Liver (tissue), 9 donors: ENCODE measurements around the gene ATP7B. TPM values are rescaled to one million over a fixed set of nuclear protein-coding genes. Genes with fewer than 3 reads are reported as not detected.
A peak's percentile ranks its signal among the peaks of the same experiment; 100 is the strongest.

Experiments
- DNase-seq: peaks from one replicate; pipeline ENCODE4 v3.0.0-alpha.2; 2017; ENCODE audit warnings: low spot score
- H3K27ac ChIP-seq, 2 donors: one replicate each; pipeline ENCODE4 v1.7.0; 2013; ENCODE audit warnings: inconsistent platforms in 2 of 2, low read length in 2 of 2, control low read depth in 1 of 2, low read depth in 1 of 2, mild to moderate bottlenecking in 1 of 2
- H3K27me3 ChIP-seq, 4 donors: one replicate each; pipeline versions ENCODE4 v1.6.1 to v1.7.0; 2013; ENCODE audit warnings: low read length in 3 of 4, inconsistent platforms in 1 of 4, mild to moderate bottlenecking in 1 of 4, moderate library complexity in 1 of 4; ENCODE audit not compliant: control insufficient read depth in 4 of 4, insufficient read depth in 4 of 4
- H3K36me3 ChIP-seq, 4 donors: one replicate each; pipeline versions ENCODE4 v1.6.1 to v1.7.0; 2013; ENCODE audit warnings: low read length in 3 of 4, mild to moderate bottlenecking in 3 of 4, low read depth in 1 of 4, moderate library complexity in 1 of 4; ENCODE audit not compliant: control insufficient read depth in 4 of 4, insufficient read depth in 3 of 4
- H3K4me1 ChIP-seq, 4 donors: one replicate each; pipeline versions ENCODE4 v1.6.1 to v1.7.0; 2013; ENCODE audit warnings: low read length in 3 of 4, mild to moderate bottlenecking in 3 of 4, moderate library complexity in 1 of 4; ENCODE audit not compliant: control insufficient read depth in 4 of 4, insufficient read depth in 4 of 4
- H3K4me3 ChIP-seq, 3 donors: one replicate each; pipeline versions ENCODE4 v1.6.1 to v1.7.0; 2013; ENCODE audit warnings: low read length in 3 of 3, control low read depth in 1 of 3, low read depth in 1 of 3, mild to moderate bottlenecking in 1 of 3
- H3K9ac ChIP-seq, 2 donors: one replicate each; pipeline ENCODE4 v1.7.0; 2013; ENCODE audit warnings: low read length in 2 of 2, mild to moderate bottlenecking in 2 of 2, moderate library complexity in 2 of 2, control low read depth in 1 of 2, low read depth in 1 of 2
- H3K9me3 ChIP-seq, 4 donors: one replicate each; pipeline versions ENCODE4 v1.6.1 to v1.7.0; 2013; ENCODE audit warnings: low read length in 3 of 4; ENCODE audit not compliant: control insufficient read depth in 4 of 4
- ATF3 ChIP-seq: IDR thresholded peaks from 2 replicates; pipeline ENCODE4 v1.6.1; 2016; ENCODE audit warnings: antibody characterized with exemption
- CTCF ChIP-seq: fragments of 150-350 bp; IDR thresholded peaks from 2 replicates; pipeline ENCODE4 v1.5.1; 2017; ENCODE audit warnings: improper control_type of control experiment, low read depth, low read length; ENCODE audit not compliant: missing input control
- EGR1 ChIP-seq, 2 donors: IDR thresholded peaks; 2 replicates each; pipeline ENCODE4 v1.6.1; 2016 to 2018; ENCODE audit warnings: antibody characterized with exemption in 2 of 2, low read depth in 2 of 2
- FOXA2 ChIP-seq: IDR thresholded peaks from 2 replicates; pipeline ENCODE4 v1.6.1; 2016; ENCODE audit warnings: antibody characterized with exemption
- GABPA ChIP-seq, 2 donors: IDR thresholded peaks in 1 of 2; conservative IDR thresholded peaks in 1 of 2; 2 replicates each; pipeline ENCODE4 v1.6.1; 2016; ENCODE audit warnings: antibody characterized with exemption in 2 of 2, mild to moderate bottlenecking in 1 of 2, moderate library complexity in 1 of 2
- HNF4A ChIP-seq, 2 donors: conservative IDR thresholded peaks; 2 replicates each; pipeline ENCODE4 v1.6.1; 2016; ENCODE audit warnings: antibody characterized with exemption in 2 of 2, mild to moderate bottlenecking in 2 of 2
- HNF4G ChIP-seq: IDR thresholded peaks from 2 replicates; pipeline ENCODE4 v1.6.1; 2016; ENCODE audit warnings: antibody characterized with exemption
- JUND ChIP-seq, 2 donors: IDR thresholded peaks; 2 replicates each; pipeline ENCODE4 v1.6.1; 2016; ENCODE audit warnings: antibody characterized with exemption in 2 of 2
- MAX ChIP-seq: IDR thresholded peaks from 2 replicates; pipeline ENCODE4 v1.6.1; 2016; ENCODE audit warnings: antibody characterized with exemption
- NR2F2 ChIP-seq: IDR thresholded peaks from 2 replicates; pipeline ENCODE4 v1.6.1; 2016; ENCODE audit warnings: antibody characterized with exemption
- RAD21 ChIP-seq, 2 donors: IDR thresholded peaks; 2 replicates each; pipeline ENCODE4 v1.6.1; 2016; ENCODE audit warnings: antibody characterized with exemption in 2 of 2, mild to moderate bottlenecking in 2 of 2
- REST ChIP-seq: IDR thresholded peaks from 2 replicates; pipeline ENCODE4 v1.6.1; 2016; ENCODE audit warnings: antibody characterized with exemption, mild to moderate bottlenecking
- SP1 ChIP-seq: IDR thresholded peaks from 2 replicates; pipeline ENCODE4 v1.6.1; 2018; ENCODE audit warnings: antibody characterized with exemption, mild to moderate bottlenecking
- TAF1 ChIP-seq: conservative IDR thresholded peaks from 2 replicates; pipeline ENCODE4 v1.6.1; 2016; ENCODE audit warnings: antibody characterized with exemption, mild to moderate bottlenecking
- YY1 ChIP-seq: IDR thresholded peaks from 2 replicates; pipeline ENCODE4 v1.6.1; 2016; ENCODE audit warnings: antibody characterized with exemption, mild to moderate bottlenecking
- ZBTB33 ChIP-seq: IDR thresholded peaks from 2 replicates; pipeline ENCODE4 v1.6.1; 2016; ENCODE audit warnings: antibody characterized with exemption
- WGBS: extraction: QIAGEN DNeasy Blood & Tissue Kit; methylation state at CpG from one replicate; pipeline ENCODE4 v1.1.7; 2013; 5-methylcytosine and 5-hydroxymethylcytosine counted together
- polyA plus RNA-seq, 2 donors: library from polyadenylated mRNA; stranded (reverse) in 1 of 2; unstranded in 1 of 2; fragments of 200-250 nt in 1 of 2; fragments of >200 nt in 1 of 2; fragmentation: Nextera tagmentation in 1 of 2; extraction: Ambion mirVana in 1 of 2; gene quantifications; one replicate each; pipeline versions ENCODE4 v1.2.1 to v1.2.3, GENCODE V29; 2013 to 2015
- total RNA-seq, 2 donors: library from RNA; depleted of rRNA; stranded (reverse); fragments of >200 nt; gene quantifications; one replicate each; pipeline ENCODE4 v1.2.3, GENCODE V29; 2014
- donor health status: healthy.
- donor health status: healthy.
- donor health status: healthy.
- donor health status: healthy.
- donor health status: healthy.

Gene ATP7B
- total and polyA plus RNA-seq, 4 donors, result 8.0 to 37.7 (median 22.1) TPM

GRCh38 chr13:51971520-51972426 is 39.5 kb downstream of the ATP7B start:
- H3K9me3 ChIP-seq, result no peaks in the 10 kb centered on the region
- TF ChIP-seq RAD21 (IDR thresholded peaks at IDR 0.05), result no peak
- TF ChIP-seq HNF4A (conservative IDR thresholded peaks at IDR 0.05), result peak; percentile 16 to 22
- TF ChIP-seq TAF1, result no peak
- no peak for DNase-seq
- H3K9ac ChIP-seq, result no peak overlapping the region
- no peak overlapping the region for H3K27ac ChIP-seq
- peaks cover 0 to 20% (median 15%) of the 10 kb centered on the region in 4 donors for H3K36me3 ChIP-seq
- H3K4me1 ChIP-seq, result peaks cover 0 to 2% (median 0%) of the 10 kb centered on the region in 4 donors
- 95% methylated on average over 15 of the region's 15 CpGs for WGBS
- no peaks in the 10 kb centered on the region for H3K27me3 ChIP-seq
- no peak overlapping the region for H3K4me3 ChIP-seq

- no peak for DNase-seq
- H3K4me1 ChIP-seq, result peaks cover 0 to 2% (median 0%) of the 10 kb centered on the region in 4 donors
- WGBS, result 82% methylated on average over 5 of the region's 5 CpGs
- H3K27ac ChIP-seq, result no peak overlapping the region
- H3K27me3 ChIP-seq, result no peaks in the 10 kb centered on the region
- no peak overlapping the region for H3K9ac ChIP-seq
- H3K36me3 ChIP-seq, result peaks cover 0 to 21% (median 21%) of the 10 kb centered on the region in 4 donors
- TF ChIP-seq NR2F2 (no peak), EGR1 (IDR thresholded peaks at IDR 0.05; ENCODE audit: low read depth in 2 of 2) (no peak), ATF3 (no peak), HNF4A (conservative IDR thresholded peaks at IDR 0.05) (no peak), REST (no peak)
- H3K4me3 ChIP-seq, result no peak overlapping the region
- H3K9me3 ChIP-seq, result no peaks in the 10 kb centered on the region
These were observed 40.9 kb downstream of the ATP7B start for GRCh38 chr13:51970349-51970748.

GRCh38 chr13:51967482-51968446 is 43.5 kb downstream of the ATP7B start:
- Histone ChIP-seq H3K27me3 (no peaks in the 10 kb centered on the region), H3K36me3 (peaks cover 1 to 25% (median 14%) of the 10 kb centered on the region in 4 donors), H3K27ac (no peak overlapping the region), H3K9ac (no peak overlapping the region), H3K4me1 (peaks cover 0 to 2% (median 0%) of the 10 kb centered on the region in 4 donors), H3K4me3 (no peak overlapping the region), H3K9me3 (no peaks in the 10 kb centered on the region)
- DNase-seq, result no peak
- WGBS, result 89% methylated on average over 8 of the region's 8 CpGs
- TF ChIP-seq YY1, result no peak
- no peak for TF ChIP-seq HNF4A (conservative IDR thresholded peaks at IDR 0.05)
- TF ChIP-seq HNF4G, result no peak
- TF ChIP-seq ATF3, result no peak
- no peak for TF ChIP-seq FOXA2
- TF ChIP-seq JUND (IDR thresholded peaks at IDR 0.05), result no peak
- no peak for TF ChIP-seq CTCF
- no peak for TF ChIP-seq GABPA (IDR thresholded peaks at IDR 0.05 in 1 of 2, conservative IDR thresholded peaks at IDR 0.05 in 1 of 2)
- TF ChIP-seq ZBTB33, result no peak
- TF ChIP-seq MAX, result no peak
- no peak for TF ChIP-seq SP1
- no peak for TF ChIP-seq EGR1 (IDR thresholded peaks at IDR 0.05; ENCODE audit: low read depth in 2 of 2)
- no peak for TF ChIP-seq NR2F2
